ENCODE data around the gene FGD6. TPM values are rescaled to one million over a fixed set of nuclear protein-coding genes. Genes with fewer than 3 reads are reported as not detected.
"Not testable (repeated sequence)": the region's sequence is repeated elsewhere in the genome, so short reads cannot be mapped to it uniquely, and the experiment has no call there.

FGD6 gene
- 14.1 TPM for total RNA-seq

DNA sequence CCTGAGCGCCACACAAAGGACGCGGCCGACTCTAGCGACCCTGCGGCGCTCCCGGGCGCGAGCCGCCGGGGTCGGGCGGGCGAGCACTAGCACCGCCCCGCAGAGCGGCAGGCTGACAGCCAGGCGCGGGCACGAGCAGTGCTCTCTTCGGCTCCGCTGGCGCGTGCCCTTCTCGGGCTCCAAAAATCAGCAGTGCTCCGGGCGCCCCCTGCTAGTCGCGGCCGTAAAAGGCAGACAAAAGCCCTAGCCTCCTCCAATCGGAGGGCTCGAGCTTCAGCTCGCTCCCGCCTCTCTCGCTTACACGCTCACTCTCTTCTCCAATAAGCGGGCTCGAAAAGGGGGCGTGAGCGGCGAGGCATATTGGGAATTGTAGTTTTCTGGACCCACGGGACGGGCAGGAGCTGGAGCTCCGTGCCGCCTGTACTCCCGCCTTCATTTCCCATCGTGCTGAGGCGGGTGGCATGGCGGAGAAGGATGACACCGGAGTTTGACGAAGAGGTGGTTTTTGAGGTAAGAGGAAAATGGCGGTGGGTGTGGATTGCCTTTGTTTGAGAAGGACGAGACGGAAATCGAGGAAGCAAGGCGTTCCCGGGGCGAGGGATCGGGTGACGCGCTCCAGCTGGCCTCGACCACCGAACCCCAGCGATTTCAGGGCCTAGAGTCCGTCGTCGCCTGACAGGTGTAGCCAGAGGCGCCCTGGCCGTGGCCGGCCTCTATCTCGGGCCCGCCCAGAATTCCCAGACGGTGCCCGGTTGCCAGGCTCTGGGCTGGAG, at the start of gene FGD6, which contains the start of gene VEZT:
Gene FGD6, minus strand, starts transcription at position 91 of the 773 bp plus-strand sequence. CDS start 227 bp downstream, outside the sequence.
Gene VEZT, plus strand, starts transcription at position 431 of the 773 bp plus-strand sequence. Its CDS starts 44 bp downstream, at position 475.
- DNase-seq, result peak; percentile 99

GRCh38 chr12:95266254-95266653, 49.0 kb upstream of the FGD6 start:
- no peak for DNase-seq

- no peak for DNase-seq
These were observed 48.5 kb upstream of the FGD6 start for GRCh38 chr12:95265765-95266164.

GRCh38 chr12:95262808-95263207, 45.5 kb upstream of the FGD6 start:
- DNase-seq, result peak; percentile 48

DNA sequence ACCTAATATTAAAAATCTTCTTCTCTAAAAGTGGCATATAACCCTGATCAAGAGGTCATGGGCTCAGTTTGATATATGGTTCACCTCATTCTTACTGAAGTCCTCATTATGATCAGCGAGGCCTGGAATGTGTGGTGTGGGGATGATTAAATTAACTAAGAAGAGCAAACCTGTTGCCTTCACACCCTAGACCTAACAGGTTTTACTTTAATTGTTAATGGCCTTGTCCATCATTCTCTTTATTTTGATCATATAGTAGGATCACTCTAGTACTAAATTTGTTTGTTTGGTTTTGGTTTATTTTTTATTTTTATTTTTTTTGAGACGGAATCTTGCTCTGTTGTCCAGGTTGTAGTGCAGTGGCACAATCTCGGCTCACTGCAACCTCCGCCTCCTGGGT, 43.8 kb upstream of the FGD6 start:
- no peak for DNase-seq

DNA sequence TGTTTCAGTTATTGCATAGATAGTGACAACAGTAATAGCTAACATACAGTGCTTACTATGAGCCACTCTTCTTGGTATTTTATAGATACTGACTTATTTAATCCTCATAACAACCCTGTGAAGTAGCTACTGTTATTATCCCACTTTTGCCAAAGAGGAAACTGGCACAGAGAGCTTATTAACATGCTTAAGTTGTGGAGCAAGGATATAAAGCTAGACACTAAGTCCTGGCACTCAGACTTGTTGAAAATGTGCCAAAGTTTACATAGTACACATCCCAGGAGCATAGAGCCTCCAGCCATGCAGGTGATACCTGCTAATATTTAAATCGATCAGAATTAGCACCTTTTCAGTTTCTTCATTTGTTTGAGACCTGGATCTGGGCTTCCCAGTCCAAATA, 42.1 kb upstream of the FGD6 start:
- DNase-seq, result no peak

GRCh38 chr12:95258803-95259202, 41.5 kb upstream of the FGD6 start:
- no peak for DNase-seq

GRCh38 chr12:95258151-95258550, 40.9 kb upstream of the FGD6 start:
- DNase-seq, result no peak

DNA sequence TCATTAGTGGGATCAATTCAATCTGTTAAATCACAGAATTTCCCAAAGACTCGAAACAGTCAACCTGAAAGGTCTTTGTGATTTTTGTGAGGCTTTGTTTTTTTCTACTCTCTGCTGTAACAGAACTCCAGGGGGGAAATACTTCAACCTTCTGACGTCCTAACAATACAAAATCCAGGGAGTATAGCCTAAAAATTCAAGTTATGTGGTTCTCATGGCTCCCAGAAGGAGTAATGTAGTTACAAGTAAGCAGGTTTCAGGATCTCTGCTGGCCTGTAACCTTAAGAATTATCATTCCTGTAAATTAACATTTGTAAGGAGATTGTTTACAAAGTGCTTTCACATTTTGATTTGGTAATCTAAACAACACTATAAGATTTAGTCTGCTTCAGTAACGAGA, 40.3 kb upstream of the FGD6 start:
- no peak for DNase-seq

- no peak for DNase-seq
These were observed 36.1 kb upstream of the FGD6 start for GRCh38 chr12:95253386-95253785.

GRCh38 chr12:95248604-95249360, 31.5 kb upstream of the FGD6 start:
- DNase-seq, result no peak

DNA sequence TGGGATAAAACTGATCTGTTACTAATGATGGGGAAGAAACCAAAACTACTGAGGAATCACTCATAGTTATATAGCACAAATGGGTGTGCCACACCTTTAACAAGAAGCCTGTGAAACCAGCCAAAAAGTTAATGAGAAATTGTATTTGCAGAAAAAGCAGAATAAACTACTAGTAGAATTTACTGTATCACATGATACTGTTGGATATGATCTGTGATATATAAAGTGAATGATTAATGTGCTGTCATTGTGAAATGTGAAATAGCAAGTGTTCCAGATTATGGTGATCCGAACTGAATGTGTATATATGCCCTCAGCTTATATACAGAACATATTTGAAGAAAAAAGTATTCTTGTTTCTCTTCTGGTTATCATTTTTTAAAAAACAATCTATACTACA, 30.8 kb upstream of the FGD6 start:
- DNase-seq, result no peak

- no peak for DNase-seq
These were observed 27.1 kb upstream of the FGD6 start for GRCh38 chr12:95244350-95244749.

DNA sequence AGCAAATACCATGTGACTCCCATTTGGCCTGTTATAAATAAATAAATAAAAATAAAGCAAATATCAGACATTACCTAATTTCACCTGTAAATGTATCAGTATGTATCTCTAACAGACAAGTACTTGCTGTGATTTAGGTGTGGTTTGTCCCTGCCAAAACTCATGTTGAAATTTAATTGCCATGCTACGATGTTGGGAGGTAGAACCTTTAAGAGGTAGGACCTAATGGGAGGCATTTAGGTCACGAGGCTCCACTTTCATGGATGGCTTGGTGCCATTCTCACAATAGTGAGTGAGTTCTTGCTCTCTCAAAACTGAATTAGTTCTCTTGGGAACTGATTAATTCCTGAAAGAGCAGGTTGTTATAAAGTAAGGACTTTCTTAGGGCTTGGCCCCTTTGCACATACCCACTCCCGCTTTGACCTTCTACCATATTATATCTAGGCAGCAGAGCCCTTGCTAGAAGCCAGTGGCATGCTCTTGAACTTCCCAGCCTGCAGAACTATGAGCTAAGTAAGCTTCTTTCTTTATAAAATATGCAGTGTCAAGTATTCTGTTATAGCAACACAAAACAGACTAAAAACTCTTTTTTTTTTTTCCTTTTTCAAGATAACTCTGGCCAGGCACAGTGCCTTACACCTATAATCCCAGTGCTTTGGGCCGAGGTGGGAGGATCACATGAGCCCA, 26.4 kb upstream of the FGD6 start:
- no peak for DNase-seq

- DNase-seq, result no peak
These were observed 24.7 kb upstream of the FGD6 start for GRCh38 chr12:95241761-95242506.

DNA sequence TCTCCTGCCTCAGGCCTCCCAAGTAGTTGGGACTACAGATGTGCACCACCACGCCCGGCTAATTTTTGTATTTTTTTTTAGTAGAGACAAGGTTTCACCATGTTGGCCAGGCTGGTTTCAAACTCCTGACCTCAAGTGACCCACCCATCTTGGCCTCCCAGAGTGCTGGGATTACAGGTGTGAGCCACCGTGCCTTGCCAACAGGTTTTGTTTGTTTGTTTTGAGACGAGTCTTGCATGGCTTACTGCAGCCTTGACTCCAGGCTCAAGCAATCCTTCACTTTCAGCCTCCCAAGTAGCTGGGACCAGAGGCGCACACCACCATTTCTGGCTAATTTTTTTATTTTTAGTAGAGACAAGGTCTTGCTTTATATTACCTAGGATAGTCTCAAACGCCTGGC, 23.9 kb upstream of the FGD6 start:
- not testable (repeated sequence) for DNase-seq

DNA sequence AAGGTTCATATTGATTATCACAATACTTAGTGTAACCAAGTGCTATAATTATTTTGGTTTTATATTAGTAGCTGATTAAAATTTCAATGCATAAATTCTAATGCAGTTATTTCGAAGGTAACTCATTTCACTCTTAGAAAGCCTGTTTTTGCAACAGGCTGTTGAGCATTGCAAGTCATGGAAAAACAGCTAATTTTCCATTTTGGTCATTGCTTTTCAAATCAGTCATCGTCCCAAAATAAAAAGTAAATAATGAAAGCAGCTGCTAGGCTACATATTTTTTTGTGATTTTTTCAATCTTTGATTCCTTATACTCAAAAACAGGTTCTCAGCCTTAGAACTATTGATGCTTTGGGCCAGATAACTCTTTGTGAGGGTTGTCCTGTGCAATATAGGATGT, 23.3 kb upstream of the FGD6 start:
- no peak for DNase-seq

- DNase-seq, result not testable (repeated sequence)
These were observed 22.6 kb upstream of the FGD6 start for GRCh38 chr12:95239835-95240234.

DNA sequence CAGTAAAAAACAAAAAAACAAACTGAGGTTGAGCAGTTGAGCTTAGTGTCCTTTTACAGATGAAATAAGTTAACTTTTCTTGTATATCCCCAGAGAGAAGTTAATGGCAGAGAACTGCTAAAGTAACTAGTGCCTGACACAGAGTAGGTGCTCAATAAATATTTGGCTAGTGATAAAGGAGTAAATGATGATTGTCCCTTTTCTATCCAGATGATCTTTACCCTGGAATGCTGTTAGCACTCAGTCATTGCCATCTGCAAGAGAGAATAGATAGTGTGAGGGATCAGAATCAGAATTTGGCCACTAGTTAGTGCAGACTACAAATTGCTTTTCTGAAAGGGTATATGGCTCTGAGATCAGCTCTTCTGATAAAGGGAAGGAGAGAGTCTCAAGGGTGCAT, 21.9 kb upstream of the FGD6 start:
- DNase-seq, result no peak

DNA sequence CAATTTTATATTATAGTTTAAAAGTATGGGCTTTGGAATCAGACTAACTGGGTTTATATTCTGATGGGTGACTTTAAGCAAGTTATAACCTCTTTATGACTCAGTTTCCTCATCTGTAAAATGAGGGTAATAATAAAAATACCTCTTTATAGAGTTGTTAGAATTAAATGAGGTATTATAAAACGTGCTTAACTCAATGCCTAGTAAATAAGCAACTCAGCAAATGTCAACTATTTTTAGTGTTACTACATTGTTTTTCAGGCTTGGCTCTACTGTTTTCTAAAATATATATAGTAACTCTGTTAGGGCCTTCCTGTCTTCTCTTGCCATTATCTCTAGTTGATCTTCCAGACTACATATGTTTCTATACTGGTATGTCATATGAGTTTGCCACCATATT, 20.9 kb upstream of the FGD6 start:
- DNase-seq, result no peak

DNA sequence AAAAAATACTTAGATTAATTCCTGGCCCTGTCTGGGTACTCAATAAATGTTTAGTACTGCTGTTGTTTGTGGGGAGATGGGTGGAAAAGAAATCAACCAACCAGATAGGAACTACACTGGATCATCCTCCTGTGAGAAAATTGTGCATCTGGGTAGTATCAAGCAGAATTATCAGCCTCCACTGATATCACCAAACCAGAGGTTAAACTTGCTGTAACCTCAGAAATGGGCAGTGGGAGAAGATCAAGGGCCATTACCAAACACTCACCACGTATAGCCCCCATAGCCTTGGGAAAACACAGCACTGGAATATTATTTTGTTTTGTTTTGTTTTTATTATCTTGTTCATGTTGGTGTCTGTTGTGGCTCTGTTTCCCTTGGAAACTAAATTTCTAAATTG, 20.0 kb upstream of the FGD6 start:
- no peak for DNase-seq

DNA sequence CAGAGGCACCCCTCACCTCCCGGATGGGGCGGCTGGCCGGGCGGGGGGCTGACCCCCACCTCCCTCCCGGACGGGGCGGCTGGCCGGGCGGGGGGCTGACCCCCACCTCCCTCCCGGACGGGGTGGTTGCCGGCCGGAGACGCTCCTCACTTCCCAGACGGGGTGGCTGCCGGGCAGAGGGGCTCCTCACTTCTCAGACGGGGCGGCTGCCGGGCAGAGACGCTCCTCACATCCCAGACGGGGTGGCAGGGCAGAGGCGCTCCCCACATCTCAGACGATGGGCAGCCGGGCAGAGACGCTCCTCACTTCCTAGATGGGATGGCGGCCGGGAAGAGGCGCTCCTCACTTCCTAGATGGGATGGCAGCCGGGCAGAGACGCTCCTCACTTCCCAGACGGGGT, 18.4 kb upstream of the FGD6 start:
- not testable (repeated sequence) for DNase-seq
